Measurements from ENCODE around the gene RAB7A. TPM values are rescaled to one million over a fixed set of nuclear protein-coding genes. Genes with fewer than 3 reads are reported as not detected.

RAB7A gene
- total and polyA plus RNA-seq, 2 donors (not counting 1 experiment from before 2014, with no cell fraction given), result 54.2 to 415 TPM

GRCh38 chr3:128730471-128730870 is 4.5 kb downstream of the RAB7A start:
- Histone ChIP-seq H3K27ac (ENCODE audit: insufficient read depth, low read length) (no peak overlapping the region), H3K9me3 (ENCODE audit: control insufficient read depth, insufficient read depth, low read depth, low read length) (no peaks in the 10 kb centered on the region), H3K9ac (ENCODE audit: insufficient read depth, low read length) (no peak overlapping the region), H3K4me2 (ENCODE audit: extremely low read depth, insufficient read depth, low read length) (peak overlapping the region; percentile 42), H3K27me3 (ENCODE audit: control insufficient read depth, insufficient read depth, low read length) (no peaks in the 10 kb centered on the region), H3K4me1 (ENCODE audit: control insufficient read depth, extremely low read depth, insufficient read depth, low read length) (peaks cover 9% of the 10 kb centered on the region), H3K4me3 (replicated peaks in 1 of 4; ENCODE audit: control extremely low read depth in 1 of 4, insufficient read depth in 1 of 4, low read depth in 3 of 4, low read length in 4 of 4) (no peak overlapping the region), H2AFZ (ENCODE audit: low read length) (no peak overlapping the region), H4K20me1 (ENCODE audit: control insufficient read depth, extremely low read depth, insufficient read depth, low read length) (peaks cover 14% of the 10 kb centered on the region), H3K79me2 (ENCODE audit: control insufficient read depth, insufficient read depth, low read length) (peaks cover 93% of the 10 kb centered on the region), H3K36me3 (ENCODE audit: control insufficient read depth, insufficient read depth, low read length) (peaks cover 2% of the 10 kb centered on the region)
- no peak for TF ChIP-seq CTCF (conservative IDR thresholded peaks at IDR 0.05 in 1 of 2, IDR thresholded peaks at IDR 0.05 in 1 of 2; ENCODE audit: low read depth in 1 of 2, low read length in 2 of 2)
- TF ChIP-seq EZH2 (IDR thresholded peaks at IDR 0.05; ENCODE audit: low read length, missing control alignments), result no peak
- DNase-seq (ENCODE audit: low read depth in 2 of 2), result no peak

GRCh38 chr3:128734523-128735189 is 8.7 kb downstream of the RAB7A start:
- peak in 1 of 2 donors; percentile 27 for DNase-seq (ENCODE audit: low read depth in 2 of 2)
- peaks cover 97% of the 10 kb centered on the region for H3K79me2 ChIP-seq (ENCODE audit: control insufficient read depth, insufficient read depth, low read length)
- peaks cover 12% of the 10 kb centered on the region for H3K4me1 ChIP-seq (ENCODE audit: control insufficient read depth, extremely low read depth, insufficient read depth, low read length)
- H3K27me3 ChIP-seq (ENCODE audit: control insufficient read depth, insufficient read depth, low read length), result no peaks in the 10 kb centered on the region
- H3K9me3 ChIP-seq (ENCODE audit: control insufficient read depth, insufficient read depth, low read depth, low read length), result no peaks in the 10 kb centered on the region
- no peak overlapping the region for H3K4me2 ChIP-seq (ENCODE audit: extremely low read depth, insufficient read depth, low read length)
- H3K36me3 ChIP-seq (ENCODE audit: control insufficient read depth, insufficient read depth, low read length), result peaks cover 2% of the 10 kb centered on the region
- no peak overlapping the region for H3K9ac ChIP-seq (ENCODE audit: insufficient read depth, low read length)
- no peak overlapping the region for H3K4me3 ChIP-seq (replicated peaks in 1 of 4; ENCODE audit: control extremely low read depth in 1 of 4, insufficient read depth in 1 of 4, low read depth in 3 of 4, low read length in 4 of 4)
- no peak for TF ChIP-seq EZH2 (IDR thresholded peaks at IDR 0.05; ENCODE audit: low read length, missing control alignments)
- TF ChIP-seq CTCF (conservative IDR thresholded peaks at IDR 0.05 in 1 of 2, IDR thresholded peaks at IDR 0.05 in 1 of 2; ENCODE audit: low read depth in 1 of 2, low read length in 2 of 2), result no peak
- H3K27ac ChIP-seq (ENCODE audit: insufficient read depth, low read length), result no peak overlapping the region
- H2AFZ ChIP-seq (ENCODE audit: low read length), result no peak overlapping the region
- peaks cover 7% of the 10 kb centered on the region for H4K20me1 ChIP-seq (ENCODE audit: control insufficient read depth, extremely low read depth, insufficient read depth, low read length)

GRCh38 chr3:128735287-128735686 is 9.3 kb downstream of the RAB7A start:
- H2AFZ ChIP-seq (ENCODE audit: low read length), result no peak overlapping the region
- H3K9me3 ChIP-seq (ENCODE audit: control insufficient read depth, insufficient read depth, low read depth, low read length), result no peaks in the 10 kb centered on the region
- no peak overlapping the region for H3K9ac ChIP-seq (ENCODE audit: insufficient read depth, low read length)
- no peak for DNase-seq (ENCODE audit: low read depth in 2 of 2)
- peaks cover 7% of the 10 kb centered on the region for H4K20me1 ChIP-seq (ENCODE audit: control insufficient read depth, extremely low read depth, insufficient read depth, low read length)
- peaks cover 10% of the 10 kb centered on the region for H3K4me1 ChIP-seq (ENCODE audit: control insufficient read depth, extremely low read depth, insufficient read depth, low read length)
- H3K79me2 ChIP-seq (ENCODE audit: control insufficient read depth, insufficient read depth, low read length), result peaks cover 96% of the 10 kb centered on the region
- no peak overlapping the region for H3K27ac ChIP-seq (ENCODE audit: insufficient read depth, low read length)
- no peaks in the 10 kb centered on the region for H3K27me3 ChIP-seq (ENCODE audit: control insufficient read depth, insufficient read depth, low read length)
- H3K4me3 ChIP-seq (replicated peaks in 1 of 4; ENCODE audit: control extremely low read depth in 1 of 4, insufficient read depth in 1 of 4, low read depth in 3 of 4, low read length in 4 of 4), result no peak overlapping the region
- peaks cover 2% of the 10 kb centered on the region for H3K36me3 ChIP-seq (ENCODE audit: control insufficient read depth, insufficient read depth, low read length)
- TF ChIP-seq CTCF (conservative IDR thresholded peaks at IDR 0.05 in 1 of 2, IDR thresholded peaks at IDR 0.05 in 1 of 2; ENCODE audit: low read depth in 1 of 2, low read length in 2 of 2), result no peak
- TF ChIP-seq EZH2 (IDR thresholded peaks at IDR 0.05; ENCODE audit: low read length, missing control alignments), result no peak
- H3K4me2 ChIP-seq (ENCODE audit: extremely low read depth, insufficient read depth, low read length), result no peak overlapping the region

Data from fibroblast of lung (primary cell).